ENCODE data around the gene PKLR.
"Not testable (repeated sequence)": the region's sequence is repeated elsewhere in the genome, so short reads cannot be mapped to it uniquely, and the experiment has no call there.

The PKLR gene

GRCh38 chr1:155318082-155318481 is 16.8 kb upstream of the PKLR start:
- DNase-seq (ENCODE audit: low spot score), result no peak

DNA sequence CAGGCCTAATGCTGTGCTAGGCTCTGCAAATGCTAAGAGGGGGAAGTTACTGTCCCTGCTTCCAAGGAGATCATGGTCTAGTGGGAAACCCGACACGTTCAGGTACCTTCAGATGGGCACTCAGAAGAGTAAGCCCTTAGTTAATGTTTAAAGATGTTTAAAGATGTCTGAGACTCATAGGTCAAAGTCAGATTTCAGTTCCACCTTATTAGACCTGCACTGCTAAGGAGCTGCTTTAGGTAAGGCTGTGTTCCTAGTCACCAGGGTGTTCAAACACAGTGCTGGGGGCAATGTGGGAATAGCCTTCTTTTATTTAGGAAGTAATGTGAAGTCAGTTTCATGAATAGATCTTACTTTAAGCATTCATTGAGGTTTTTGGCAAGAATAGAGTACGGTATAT is 15.7 kb upstream of the PKLR start:
- DNase-seq (ENCODE audit: low spot score), result no peak

GRCh38 chr1:155313261-155313660 is 12.0 kb upstream of the PKLR start:
- no peak for DNase-seq (ENCODE audit: low spot score)

GRCh38 chr1:155309423-155310021 is 8.3 kb upstream of the PKLR start:
- peak; percentile 36 for DNase-seq (ENCODE audit: low spot score)

DNA sequence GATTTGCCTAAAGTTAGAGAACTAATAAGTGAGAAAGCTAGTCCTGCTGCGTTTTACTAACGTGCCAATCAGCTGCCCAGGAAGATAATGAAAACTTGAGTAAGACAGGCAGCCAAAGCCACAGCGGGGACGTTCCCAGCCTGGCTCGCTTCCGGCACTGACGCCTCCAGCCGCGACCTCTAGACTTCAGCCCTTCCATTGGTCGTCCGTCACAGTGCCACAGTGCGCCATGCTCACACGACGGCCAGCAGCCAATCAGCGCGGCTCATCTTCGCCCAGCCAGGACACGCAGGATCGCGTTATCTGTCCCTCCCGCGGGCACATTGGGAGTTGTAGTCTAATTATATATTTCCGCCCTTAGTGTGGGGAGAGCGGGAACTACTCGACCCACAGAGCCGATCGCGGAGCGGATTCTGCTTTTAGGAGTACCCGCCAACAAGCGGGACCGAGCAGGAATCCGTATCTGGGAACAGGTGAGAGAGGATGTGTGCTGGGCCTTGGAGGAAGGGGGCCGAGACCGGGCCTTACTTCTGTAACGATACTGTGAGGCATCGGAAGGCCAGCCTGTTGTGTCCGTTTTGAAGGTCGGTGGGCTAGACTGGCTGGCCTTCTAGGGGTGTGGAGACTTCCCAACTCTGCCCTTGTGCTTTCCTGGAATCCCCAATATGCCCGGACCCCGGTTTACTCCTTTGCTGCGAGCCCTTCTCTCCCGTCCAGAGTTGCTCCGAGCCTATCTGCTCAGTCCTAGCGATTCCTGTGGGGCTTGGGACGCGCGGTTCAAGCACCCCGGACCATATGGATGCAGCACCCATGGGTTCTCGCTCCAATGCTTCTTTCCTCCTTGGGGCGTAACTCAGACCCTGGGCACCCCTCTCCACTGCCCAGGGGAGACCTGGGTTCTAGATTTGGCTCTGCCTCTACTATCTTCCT is 7.5 kb upstream of the PKLR start, which contains the start of gene FDPS:
TSS of gene FDPS (plus strand) at position 374 of the 930 bp plus-strand sequence. CDS start 924 bp downstream, outside the sequence.
- peak; percentile 99 for DNase-seq (ENCODE audit: low spot score)

GRCh38 chr1:155307247-155307740 is 6.1 kb upstream of the PKLR start:
- DNase-seq (ENCODE audit: low spot score), result peak; percentile 51

- no peak for DNase-seq (ENCODE audit: low spot score)
Measured at GRCh38 chr1:155305881-155306391, 4.7 kb upstream of the PKLR start.

DNA sequence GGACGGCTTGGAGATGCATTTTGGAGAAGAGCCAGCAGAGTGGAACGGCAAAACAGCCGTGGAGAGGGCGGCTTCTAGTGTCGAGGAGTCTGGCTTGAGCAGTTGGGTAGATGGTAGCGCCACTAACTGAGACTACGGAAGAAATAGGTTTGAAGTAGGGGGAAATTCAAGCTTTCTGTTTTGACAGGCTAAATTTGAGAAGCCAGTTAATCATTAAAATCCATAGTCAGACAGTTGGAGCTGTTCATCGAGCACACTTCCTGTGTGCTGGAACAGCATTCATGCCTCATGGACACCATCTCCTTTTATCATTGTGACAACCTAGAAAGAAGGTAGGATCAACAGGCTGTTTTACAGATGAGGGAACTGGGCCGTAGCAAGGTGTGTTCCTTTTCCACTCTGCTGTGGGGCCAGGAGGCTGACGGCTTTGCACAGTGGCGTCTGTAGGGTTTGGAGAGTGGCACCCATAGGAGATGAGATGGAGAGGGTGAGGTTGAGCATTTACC is 3.4 kb upstream of the PKLR start:
- DNase-seq (ENCODE audit: low spot score), result no peak

- DNase-seq (ENCODE audit: low spot score), result no peak
Measured at GRCh38 chr1:155300553-155301329, 497 bp downstream of the PKLR start.

GRCh38 chr1:155300024-155300423 is 1.2 kb downstream of the PKLR start:
- DNase-seq (ENCODE audit: low spot score), result no peak

DNA sequence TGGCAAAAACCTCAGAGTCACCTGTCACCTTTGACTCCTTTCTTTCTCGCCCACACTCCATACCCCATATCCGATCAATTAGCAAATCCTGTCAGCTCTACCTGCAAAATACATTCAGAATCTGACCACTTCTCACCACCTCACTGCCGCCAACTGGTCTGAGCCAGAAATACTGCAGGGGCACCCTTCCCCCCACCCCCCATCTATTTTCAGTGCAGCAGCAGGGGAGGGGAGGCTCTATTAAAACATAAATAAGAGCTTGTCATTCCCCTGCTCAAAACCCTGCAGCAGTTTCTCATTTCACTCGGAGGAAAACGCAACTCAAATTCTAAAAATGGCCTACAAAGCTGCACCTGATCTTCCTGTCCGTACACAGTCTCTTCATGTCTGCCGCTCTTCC is 3.9 kb downstream of the PKLR start:
- DNase-seq (ENCODE audit: low spot score), result no peak

- no peak for DNase-seq (ENCODE audit: low spot score)
Measured at GRCh38 chr1:155296661-155297060, 4.6 kb downstream of the PKLR start.

DNA sequence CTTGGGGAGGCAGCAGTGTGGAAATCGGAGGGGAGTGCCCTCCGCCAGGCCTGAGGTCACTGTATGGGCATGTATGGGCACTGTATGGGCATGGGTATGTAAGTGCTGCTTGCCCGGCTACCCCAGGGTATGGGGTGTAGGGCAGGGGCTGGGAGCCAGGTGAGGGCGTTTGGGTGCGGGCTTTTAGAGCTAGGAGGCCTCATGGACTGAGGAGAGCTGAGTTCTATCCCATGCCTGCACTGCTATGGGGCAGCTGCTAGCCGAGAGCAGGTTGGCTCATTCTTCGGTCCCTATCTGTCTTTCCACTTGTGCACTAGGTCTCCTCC is 5.3 kb downstream of the PKLR start:
- no peak for DNase-seq (ENCODE audit: low spot score)

DNA sequence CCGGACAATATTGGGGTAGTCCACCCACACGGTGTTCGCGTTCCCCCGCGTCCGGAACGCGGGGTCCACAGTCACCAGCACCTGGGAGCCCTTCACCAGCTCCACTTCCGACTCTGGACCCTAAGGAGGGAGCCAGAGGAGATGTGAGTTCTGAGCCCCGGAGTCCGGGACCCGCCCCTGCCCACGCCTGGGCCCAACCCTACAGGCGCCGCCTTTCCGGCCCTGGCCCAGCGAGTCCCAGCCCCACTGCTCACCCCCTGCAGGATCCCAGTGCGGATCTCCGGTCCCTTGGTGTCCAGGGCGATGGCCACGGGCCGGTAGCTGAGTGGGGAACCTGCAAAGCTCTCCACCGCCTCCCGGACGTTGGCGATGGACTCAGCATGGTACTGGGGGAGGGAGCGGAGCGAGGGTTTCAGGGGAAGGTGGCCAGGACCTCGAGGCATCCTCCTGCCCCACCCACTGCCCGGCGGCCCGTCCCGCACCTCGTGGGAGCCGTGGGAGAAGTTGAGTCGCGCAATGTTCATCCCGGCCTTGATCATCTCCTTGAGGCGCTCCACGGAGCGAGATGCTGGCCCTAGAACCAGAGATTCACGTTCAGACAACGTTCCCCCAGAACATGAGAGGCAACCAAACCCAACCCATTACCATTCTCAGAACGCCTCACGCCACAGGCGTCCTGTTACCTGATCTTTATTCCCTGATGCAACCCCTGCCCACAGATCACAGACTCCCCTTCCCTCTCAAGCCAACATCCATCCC is 5.9 kb downstream of the PKLR start:
- no peak for DNase-seq (ENCODE audit: low spot score)

GRCh38 chr1:155294520-155295182 is 6.6 kb downstream of the PKLR start:
- no peak for DNase-seq (ENCODE audit: low spot score)

GRCh38 chr1:155293086-155293749 is 8.0 kb downstream of the PKLR start:
- no peak for DNase-seq (ENCODE audit: low spot score)

DNA sequence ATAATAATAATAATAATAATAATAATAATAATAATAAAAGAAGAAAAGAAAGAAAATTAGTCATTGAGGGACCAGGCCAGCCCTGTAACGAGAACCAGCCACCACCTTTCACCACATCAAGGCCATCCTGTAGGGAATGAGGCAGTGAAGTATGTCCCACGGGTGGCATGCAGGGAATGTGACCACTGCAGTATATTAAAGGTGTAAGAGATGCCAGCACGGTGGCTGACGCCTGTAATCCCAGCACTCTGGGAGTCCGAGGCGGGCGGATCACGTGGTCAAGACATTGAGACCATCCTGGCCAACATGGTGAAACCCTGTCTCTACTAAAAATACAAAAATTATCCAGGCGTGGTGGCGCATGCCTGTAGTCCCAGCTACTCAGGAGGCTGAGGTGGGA is 10.2 kb downstream of the PKLR start:
- DNase-seq (ENCODE audit: low spot score), result not testable (repeated sequence)

DNA sequence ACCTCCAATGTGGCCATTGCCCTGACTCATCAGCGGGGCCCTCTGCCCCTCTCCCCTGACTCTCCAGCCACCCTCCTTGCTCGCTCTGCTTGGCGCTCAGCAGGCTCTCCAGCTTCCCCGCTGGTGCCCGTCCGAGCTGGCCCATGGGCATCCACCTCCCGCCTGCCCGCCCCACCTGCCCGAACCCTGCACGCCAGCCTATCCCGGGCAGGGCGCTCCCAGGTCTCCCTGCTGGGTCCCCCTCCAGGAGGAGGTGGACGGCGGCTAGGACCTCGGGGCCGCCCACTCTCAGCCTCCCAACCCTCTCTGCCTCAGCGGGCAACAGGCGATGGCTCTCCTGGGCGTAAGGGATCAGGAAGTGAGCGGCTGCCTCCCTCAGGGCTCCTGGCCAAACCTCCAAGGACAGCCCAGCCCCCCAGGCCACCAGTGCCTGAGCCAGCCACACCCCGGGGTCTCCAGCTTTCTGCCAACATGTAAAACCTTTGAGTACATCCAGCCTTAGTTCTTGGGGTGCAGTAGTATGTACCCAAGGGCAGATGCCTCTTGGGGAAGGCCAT is 13.2 kb downstream of the PKLR start:
- DNase-seq (ENCODE audit: low spot score), result no peak

DNA sequence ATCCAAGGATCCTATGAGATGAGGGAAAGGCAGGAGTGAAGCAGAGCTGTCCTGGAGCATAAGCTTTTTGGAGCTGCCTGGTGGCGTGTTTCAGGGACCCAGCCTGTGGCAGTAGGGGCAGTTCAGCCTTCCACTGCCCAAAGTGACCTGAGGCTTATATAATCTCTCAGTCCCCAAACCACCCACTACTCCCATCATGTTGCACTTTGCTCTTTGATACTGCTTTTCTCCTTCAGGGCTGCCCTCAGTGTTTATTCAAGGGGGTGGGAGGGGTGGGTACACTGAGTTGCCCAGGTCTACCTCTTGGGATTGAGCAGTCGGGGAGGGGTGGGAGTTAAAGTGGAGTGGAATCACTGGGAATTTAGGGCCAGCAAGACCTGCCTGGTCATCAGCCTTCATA is 14.7 kb downstream of the PKLR start:
- DNase-seq (ENCODE audit: low spot score), result no peak

DNA sequence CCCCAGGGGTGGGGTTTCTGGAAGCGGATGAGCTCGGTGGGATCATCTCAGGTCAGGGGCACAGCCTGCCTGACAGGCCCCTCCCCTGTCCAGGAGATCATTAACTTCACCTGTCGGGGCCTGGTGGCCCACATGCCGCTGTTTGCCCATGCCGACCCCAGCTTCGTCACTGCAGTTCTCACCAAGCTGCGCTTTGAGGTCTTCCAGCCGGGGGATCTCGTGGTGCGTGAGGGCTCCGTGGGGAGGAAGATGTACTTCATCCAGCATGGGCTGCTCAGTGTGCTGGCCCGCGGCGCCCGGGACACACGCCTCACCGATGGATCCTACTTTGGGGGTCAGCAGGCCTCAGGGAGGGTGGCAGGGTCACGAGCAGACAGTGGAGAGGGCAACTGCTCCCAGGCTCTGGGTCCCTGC is 15.6 kb downstream of the PKLR start:
- no peak for DNase-seq (ENCODE audit: low spot score)
